Ramos (cell line): ENCODE data around the gene CENPP.
"Not testable (repeated sequence)": the region's sequence is repeated elsewhere in the genome, so short reads cannot be mapped to it uniquely, and the experiment has no call there.

Experiments used
- in situ Hi-C: fragments of 300-500 bp; cut with MboI; formaldehyde crosslinking; loops from one replicate; pipeline ENCODE4 v1.14.3; 2022; ENCODE audit warnings: low sequenced_read_pairs; ENCODE audit not compliant: unreplicated experiment

CENPP gene

GRCh38 chr9:92408747-92409478 lies 83.2 kb downstream of the CENPP start:
- in situ Hi-C loops: no loop called here

- in situ Hi-C loops: not testable (repeated sequence)
Observed at GRCh38 chr9:92411157-92411556, 85.4 kb downstream of the CENPP start.

- in situ Hi-C loops: no loop called here
Observed at GRCh38 chr9:92414566-92414965, 88.8 kb downstream of the CENPP start.

- in situ Hi-C loops: no loop called here
Observed at GRCh38 chr9:92422611-92423338, 97.0 kb downstream of the CENPP start.

- in situ Hi-C loops: no loop called here
Observed at GRCh38 chr9:92423612-92424011, 97.9 kb downstream of the CENPP start.

- in situ Hi-C loops: no loop called here
Observed at GRCh38 chr9:92424340-92424739, 98.6 kb downstream of the CENPP start, which contains the start of gene OMD. OMD (minus strand) TSS chr9:92424471; CDS start chr9:92417558, 6,913 bp downstream.

GRCh38 chr9:92425474-92425873 lies 99.7 kb downstream of the CENPP start:
- in situ Hi-C loops: no loop called here

- in situ Hi-C loops: no loop called here
Observed at GRCh38 chr9:92426501-92427145, 100.9 kb downstream of the CENPP start.

- in situ Hi-C loops: loop anchor here (10.0 kb wide), 1 partner anchor 295 kb away; no protein-coding TSS in a partner anchor
Observed at GRCh38 chr9:92429836-92430235, 104.1 kb downstream of the CENPP start.

- in situ Hi-C loops: loop anchor here (10.0 kb wide), 1 partner anchor 298 kb away; no protein-coding TSS in a partner anchor
Observed at GRCh38 chr9:92432350-92432749, 106.6 kb downstream of the CENPP start.

- in situ Hi-C loops: loop anchor here (10.0 kb wide), 1 partner anchor 298 kb away; no protein-coding TSS in a partner anchor
Observed at GRCh38 chr9:92432972-92433548, 107.3 kb downstream of the CENPP start.

GRCh38 chr9:92435263-92435662 lies 109.5 kb downstream of the CENPP start:
- in situ Hi-C loops: loop anchor here (10.0 kb wide), 1 partner anchor 300 kb away; no protein-coding TSS in a partner anchor

GRCh38 chr9:92438900-92439526 lies 113.3 kb downstream of the CENPP start:
- in situ Hi-C loops: loop anchor here (10.0 kb wide), 1 partner anchor 304 kb away; no protein-coding TSS in a partner anchor

GRCh38 chr9:92439921-92440750 lies 114.4 kb downstream of the CENPP start:
- in situ Hi-C loops: loop anchor here (10.0 kb wide), 1 partner anchor 305 kb away; no protein-coding TSS in a partner anchor

- in situ Hi-C loops: no loop called here
Observed at GRCh38 chr9:92440751-92441046, 114.9 kb downstream of the CENPP start.

- in situ Hi-C loops: no loop called here
Observed at GRCh38 chr9:92444841-92445240, 119.1 kb downstream of the CENPP start.

GRCh38 chr9:92446536-92446935 lies 120.8 kb downstream of the CENPP start:
- in situ Hi-C loops: no loop called here

- in situ Hi-C loops: no loop called here
Observed at GRCh38 chr9:92455217-92455616, 129.5 kb downstream of the CENPP start.

GRCh38 chr9:92457576-92457975 lies 131.8 kb downstream of the CENPP start:
- in situ Hi-C loops: no loop called here
